WERI-Rb-1 (cell line): ENCODE data around the gene MTMR3.

ENCODE experiments used
- DNase-seq: peaks from one replicate; pipeline ENCODE4 v3.0.0-alpha.2; 2020
- H3K27ac ChIP-seq: fragments of 250-450 bp; sonication (Bioruptor Pico); 2 replicates; pipeline ENCODE4 v1.5.1; 2020; ENCODE audit warnings: mild to moderate bottlenecking, moderate library complexity
- H3K27me3 ChIP-seq: fragments of 250-450 bp; sonication (Bioruptor Pico); 2 replicates; pipeline ENCODE4 v1.5.1; 2021; ENCODE audit warnings: mild to moderate bottlenecking, low read depth, moderate library complexity; ENCODE audit not compliant: insufficient read depth, severe bottlenecking
- H3K36me3 ChIP-seq: fragments of 250-450 bp; sonication (Bioruptor Pico); 2 replicates; pipeline ENCODE4 v1.5.1; 2020; ENCODE audit warnings: mild to moderate bottlenecking, moderate library complexity
- H3K4me3 ChIP-seq: 2 replicates; pipeline ENCODE4 v1.5.1; 2011; ENCODE audit warnings: low read depth, mild to moderate bottlenecking, control low read depth, low read length
- H3K9me3 ChIP-seq: fragments of 250-450 bp; sonication (Bioruptor Pico); 2 replicates; pipeline ENCODE4 v1.5.1; 2021; ENCODE audit warnings: mild to moderate bottlenecking, moderate library complexity; ENCODE audit not compliant: severe bottlenecking
- TF ChIP-seq, protein P1 (sequence below): IDR thresholded peaks from 2 replicates; pipeline ENCODE4 v1.5.1; 2011; ENCODE audit warnings: low read depth, mild to moderate bottlenecking, control low read depth, inconsistent platforms, low read length

The MTMR3 gene

GRCh38 chr22:29932136-29932535 lies 49.2 kb downstream of the MTMR3 start:
- no peak overlapping the region for H3K27ac ChIP-seq
- no peaks in the 10 kb centered on the region for H3K9me3 ChIP-seq
- no peaks in the 10 kb centered on the region; the same call in 1 of the 2 replicates for H3K36me3 ChIP-seq
- no peak for DNase-seq
- H3K27me3 ChIP-seq, result no peaks in the 10 kb centered on the region
- no peak overlapping the region for H3K4me3 ChIP-seq
- TF ChIP-seq, protein P1, sequence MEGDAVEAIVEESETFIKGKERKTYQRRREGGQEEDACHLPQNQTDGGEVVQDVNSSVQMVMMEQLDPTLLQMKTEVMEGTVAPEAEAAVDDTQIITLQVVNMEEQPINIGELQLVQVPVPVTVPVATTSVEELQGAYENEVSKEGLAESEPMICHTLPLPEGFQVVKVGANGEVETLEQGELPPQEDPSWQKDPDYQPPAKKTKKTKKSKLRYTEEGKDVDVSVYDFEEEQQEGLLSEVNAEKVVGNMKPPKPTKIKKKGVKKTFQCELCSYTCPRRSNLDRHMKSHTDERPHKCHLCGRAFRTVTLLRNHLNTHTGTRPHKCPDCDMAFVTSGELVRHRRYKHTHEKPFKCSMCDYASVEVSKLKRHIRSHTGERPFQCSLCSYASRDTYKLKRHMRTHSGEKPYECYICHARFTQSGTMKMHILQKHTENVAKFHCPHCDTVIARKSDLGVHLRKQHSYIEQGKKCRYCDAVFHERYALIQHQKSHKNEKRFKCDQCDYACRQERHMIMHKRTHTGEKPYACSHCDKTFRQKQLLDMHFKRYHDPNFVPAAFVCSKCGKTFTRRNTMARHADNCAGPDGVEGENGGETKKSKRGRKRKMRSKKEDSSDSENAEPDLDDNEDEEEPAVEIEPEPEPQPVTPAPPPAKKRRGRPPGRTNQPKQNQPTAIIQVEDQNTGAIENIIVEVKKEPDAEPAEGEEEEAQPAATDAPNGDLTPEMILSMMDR, result no peak

GRCh38 chr22:29933619-29934018 lies 50.6 kb downstream of the MTMR3 start:
- H3K9me3 ChIP-seq, result no peaks in the 10 kb centered on the region
- TF ChIP-seq, protein P1, result no peak
- H3K27ac ChIP-seq, result no peak overlapping the region
- no peaks in the 10 kb centered on the region; the same call in none of the 2 replicates for H3K36me3 ChIP-seq
- no peaks in the 10 kb centered on the region for H3K27me3 ChIP-seq
- no peak overlapping the region for H3K4me3 ChIP-seq
- DNase-seq, result no peak

- Histone ChIP-seq H3K4me3 (no peak overlapping the region), H3K36me3 (no peaks in the 10 kb centered on the region; the same call in none of the 2 replicates), H3K27me3 (no peaks in the 10 kb centered on the region), H3K27ac (no peak overlapping the region), H3K9me3 (no peaks in the 10 kb centered on the region)
- TF ChIP-seq, protein P1, result no peak
- DNase-seq, result no peak
These were observed 51.6 kb downstream of the MTMR3 start for GRCh38 chr22:29934596-29934995.

DNA sequence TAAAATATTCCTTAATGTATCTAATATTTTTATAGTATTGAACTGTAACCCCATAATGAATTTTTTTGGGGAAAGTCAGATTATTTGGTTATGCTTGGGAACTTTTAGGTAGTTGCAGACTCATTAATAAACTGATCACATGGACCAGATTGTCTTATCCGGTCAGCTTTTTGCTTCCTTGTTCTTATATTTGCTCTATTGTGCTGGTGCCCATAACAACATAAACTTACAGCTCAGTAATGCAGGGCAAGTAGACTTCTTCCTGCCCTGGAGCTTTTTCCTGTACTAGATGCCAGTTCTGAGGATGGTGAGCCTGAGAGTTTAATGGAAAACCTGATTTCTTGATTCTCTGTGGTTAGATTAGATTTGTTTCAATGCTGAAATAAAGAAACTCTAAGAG lies 53.2 kb downstream of the MTMR3 start:
- H3K4me3 ChIP-seq, result no peak overlapping the region
- H3K27ac ChIP-seq, result no peak overlapping the region
- DNase-seq, result no peak
- no peaks in the 10 kb centered on the region; the same call in 1 of the 2 replicates for H3K36me3 ChIP-seq
- H3K9me3 ChIP-seq, result no peaks in the 10 kb centered on the region
- no peaks in the 10 kb centered on the region for H3K27me3 ChIP-seq
- TF ChIP-seq, protein P1, result no peak

DNA sequence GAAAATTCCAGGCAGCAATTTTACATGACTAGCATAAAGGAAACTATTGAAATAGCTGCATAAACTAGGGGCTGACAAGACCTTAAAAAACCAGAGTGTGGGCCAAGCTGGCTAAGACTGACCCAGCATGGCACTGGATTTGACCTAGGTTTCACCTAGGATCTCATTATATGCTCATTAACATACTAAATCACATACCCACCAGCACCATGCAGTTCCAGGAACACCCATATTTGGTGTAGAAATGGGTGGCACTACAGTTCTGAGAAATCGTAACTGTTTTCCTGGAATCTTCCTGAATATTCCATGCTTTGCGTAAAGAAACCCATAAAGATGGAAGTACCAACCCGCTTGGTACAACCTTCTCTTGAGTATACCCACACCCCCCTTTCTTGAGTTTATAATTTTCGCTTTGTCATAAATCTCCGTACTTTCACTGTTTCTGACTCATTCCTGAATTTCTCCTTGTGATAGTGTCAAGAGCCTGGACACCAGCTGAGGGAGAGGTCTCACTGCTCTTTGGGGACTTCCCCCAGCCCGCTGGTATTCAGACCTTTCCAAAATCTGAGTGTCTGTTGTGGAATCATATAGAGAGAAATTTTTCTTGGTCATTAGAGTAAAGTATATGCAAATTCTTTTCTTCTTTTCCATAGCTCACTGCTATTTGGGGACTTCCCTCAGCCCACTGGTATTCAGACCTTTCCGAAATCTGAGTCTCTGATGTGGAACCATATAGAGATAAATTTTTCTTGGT lies 55.1 kb downstream of the MTMR3 start:
- no peak for DNase-seq
- Histone ChIP-seq H3K27ac (no peak overlapping the region), H3K27me3 (no peaks in the 10 kb centered on the region), H3K4me3 (no peak overlapping the region), H3K36me3 (no peaks in the 10 kb centered on the region; the same call in 1 of the 2 replicates), H3K9me3 (peaks cover 5% of the 10 kb centered on the region)
- TF ChIP-seq, protein P1, result no peak

DNA sequence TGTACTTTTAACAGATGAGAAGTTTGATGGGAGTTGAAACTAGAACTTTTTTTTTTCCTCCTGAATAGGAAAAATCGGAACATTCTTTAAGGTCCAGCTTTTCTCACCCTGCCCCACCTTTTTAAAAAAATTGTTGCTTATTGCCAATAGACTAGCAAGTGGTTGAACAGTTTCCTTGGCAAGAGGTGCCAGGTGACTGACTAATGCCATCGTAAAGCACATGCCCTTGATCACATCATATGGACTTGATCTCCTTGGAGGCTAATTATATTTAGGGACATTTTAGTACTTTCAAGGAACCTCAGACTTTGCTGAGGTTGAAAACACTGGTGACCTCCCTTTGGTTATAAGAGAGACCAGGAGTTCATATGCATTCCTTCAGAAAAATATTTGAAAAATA lies 57.6 kb downstream of the MTMR3 start:
- Histone ChIP-seq H3K27me3 (no peaks in the 10 kb centered on the region), H3K4me3 (no peak overlapping the region), H3K9me3 (peaks cover 5% of the 10 kb centered on the region), H3K27ac (no peak overlapping the region), H3K36me3 (no peaks in the 10 kb centered on the region; the same call in 1 of the 2 replicates)
- TF ChIP-seq, protein P1, result no peak
- DNase-seq, result no peak
